A549 (cell line): ENCODE results near the gene P4HB.

Source experiments
- CBX2 ChIP-seq: fragments of 200-600 bp; sonication (generic); IDR thresholded peaks from 2 replicates; pipeline ENCODE4 v1.6.1; 2016; ENCODE audit warnings: low read depth, mild to moderate bottlenecking, borderline replicate concordance
- EP300 ChIP-seq, 2 experiments: fragments of >200 bp; sonication (Bioruptor Twin); formaldehyde crosslinking; IDR thresholded peaks; 2 replicates in 1 of 2; 3 replicates in 1 of 2; pipeline ENCODE4 v1.6.1; 2016 to 2017
- HOXA7 ChIP-seq: fragments of 250-450 bp; sonication (Bioruptor Pico); IDR thresholded peaks from 2 replicates; pipeline ENCODE4 v1.5.0; 2020; ENCODE audit warnings: mild to moderate bottlenecking, moderate library complexity
- POLR2A ChIP-seq: IDR thresholded peaks from 2 replicates; pipeline ENCODE4 v1.6.1; 2012; ENCODE audit warnings: mild to moderate bottlenecking, low read length
- SREBF2 ChIP-seq: fragments of 450-650 bp; IDR thresholded peaks from 2 replicates; pipeline ENCODE4 v1.6.1; 2014; ENCODE audit warnings: mild to moderate bottlenecking, moderate library complexity
- TP53 ChIP-seq: fragments of 250-450 bp; sonication (Bioruptor Pico); IDR thresholded peaks from 2 replicates; pipeline ENCODE4 v1.5.0; 2021; ENCODE audit warnings: mild to moderate bottlenecking, moderate library complexity
- TF ChIP-seq, protein P1 (sequence below): fragments of >200 bp; sonication (Bioruptor Twin); formaldehyde crosslinking; IDR thresholded peaks from 3 replicates; pipeline ENCODE4 v1.5.1; 2016
- TF ChIP-seq, protein P2 (sequence below): fragments of >200 bp; sonication (Bioruptor Twin); formaldehyde crosslinking; IDR thresholded peaks from 3 replicates; pipeline ENCODE4 v1.6.1; 2016
- TF ChIP-seq, protein P3 (sequence below): IDR thresholded peaks from 2 replicates; pipeline ENCODE4 v1.6.1; 2012
- TF ChIP-seq, protein P4 (sequence below): fragments of 450-650 bp; IDR thresholded peaks from 2 replicates; pipeline ENCODE4 v1.6.1; 2014; ENCODE audit warnings: antibody characterized with exemption

DNA sequence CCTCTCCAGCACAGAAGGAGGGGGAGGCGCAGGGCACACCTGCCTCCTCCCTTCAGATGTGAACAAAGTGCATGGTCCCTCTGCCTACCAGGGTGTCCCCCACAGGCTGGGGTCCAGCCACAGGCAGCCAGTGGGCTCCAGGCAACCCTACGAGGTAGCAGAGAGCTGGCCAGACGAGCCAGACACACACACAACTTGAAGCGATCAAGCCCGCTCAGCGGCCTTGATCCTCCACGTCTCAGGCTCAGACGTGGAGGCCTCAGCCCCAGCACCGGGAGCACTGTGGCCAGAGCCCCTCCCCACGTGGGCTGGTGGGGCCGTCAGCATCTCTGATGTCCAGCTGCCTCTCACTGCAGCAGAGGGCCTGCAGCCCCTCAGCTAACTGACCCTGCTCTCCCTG lies 35.7 kb downstream of the P4HB start:
- TF ChIP-seq, protein P1, sequence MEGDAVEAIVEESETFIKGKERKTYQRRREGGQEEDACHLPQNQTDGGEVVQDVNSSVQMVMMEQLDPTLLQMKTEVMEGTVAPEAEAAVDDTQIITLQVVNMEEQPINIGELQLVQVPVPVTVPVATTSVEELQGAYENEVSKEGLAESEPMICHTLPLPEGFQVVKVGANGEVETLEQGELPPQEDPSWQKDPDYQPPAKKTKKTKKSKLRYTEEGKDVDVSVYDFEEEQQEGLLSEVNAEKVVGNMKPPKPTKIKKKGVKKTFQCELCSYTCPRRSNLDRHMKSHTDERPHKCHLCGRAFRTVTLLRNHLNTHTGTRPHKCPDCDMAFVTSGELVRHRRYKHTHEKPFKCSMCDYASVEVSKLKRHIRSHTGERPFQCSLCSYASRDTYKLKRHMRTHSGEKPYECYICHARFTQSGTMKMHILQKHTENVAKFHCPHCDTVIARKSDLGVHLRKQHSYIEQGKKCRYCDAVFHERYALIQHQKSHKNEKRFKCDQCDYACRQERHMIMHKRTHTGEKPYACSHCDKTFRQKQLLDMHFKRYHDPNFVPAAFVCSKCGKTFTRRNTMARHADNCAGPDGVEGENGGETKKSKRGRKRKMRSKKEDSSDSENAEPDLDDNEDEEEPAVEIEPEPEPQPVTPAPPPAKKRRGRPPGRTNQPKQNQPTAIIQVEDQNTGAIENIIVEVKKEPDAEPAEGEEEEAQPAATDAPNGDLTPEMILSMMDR, result no peak
- no peak for TF ChIP-seq EP300 (IDR thresholded peaks at IDR 0.05)
- TF ChIP-seq, protein P2, sequence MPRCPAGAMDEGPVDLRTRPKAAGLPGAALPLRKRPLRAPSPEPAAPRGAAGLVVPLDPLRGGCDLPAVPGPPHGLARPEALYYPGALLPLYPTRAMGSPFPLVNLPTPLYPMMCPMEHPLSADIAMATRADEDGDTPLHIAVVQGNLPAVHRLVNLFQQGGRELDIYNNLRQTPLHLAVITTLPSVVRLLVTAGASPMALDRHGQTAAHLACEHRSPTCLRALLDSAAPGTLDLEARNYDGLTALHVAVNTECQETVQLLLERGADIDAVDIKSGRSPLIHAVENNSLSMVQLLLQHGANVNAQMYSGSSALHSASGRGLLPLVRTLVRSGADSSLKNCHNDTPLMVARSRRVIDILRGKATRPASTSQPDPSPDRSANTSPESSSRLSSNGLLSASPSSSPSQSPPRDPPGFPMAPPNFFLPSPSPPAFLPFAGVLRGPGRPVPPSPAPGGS, result no peak
- TF ChIP-seq POLR2A, result no peak
- TF ChIP-seq TP53 (CRISPR knock-in tag), result no peak
- no peak for TF ChIP-seq SREBF2
- TF ChIP-seq, protein P3, sequence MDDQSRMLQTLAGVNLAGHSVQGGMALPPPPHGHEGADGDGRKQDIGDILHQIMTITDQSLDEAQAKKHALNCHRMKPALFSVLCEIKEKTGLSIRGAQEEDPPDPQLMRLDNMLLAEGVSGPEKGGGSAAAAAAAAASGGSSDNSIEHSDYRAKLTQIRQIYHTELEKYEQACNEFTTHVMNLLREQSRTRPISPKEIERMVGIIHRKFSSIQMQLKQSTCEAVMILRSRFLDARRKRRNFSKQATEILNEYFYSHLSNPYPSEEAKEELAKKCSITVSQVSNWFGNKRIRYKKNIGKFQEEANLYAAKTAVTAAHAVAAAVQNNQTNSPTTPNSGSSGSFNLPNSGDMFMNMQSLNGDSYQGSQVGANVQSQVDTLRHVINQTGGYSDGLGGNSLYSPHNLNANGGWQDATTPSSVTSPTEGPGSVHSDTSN, result no peak
- TF ChIP-seq HOXA7 (CRISPR knock-in tag), result no peak
- no peak for TF ChIP-seq CBX2
- TF ChIP-seq, protein P4, sequence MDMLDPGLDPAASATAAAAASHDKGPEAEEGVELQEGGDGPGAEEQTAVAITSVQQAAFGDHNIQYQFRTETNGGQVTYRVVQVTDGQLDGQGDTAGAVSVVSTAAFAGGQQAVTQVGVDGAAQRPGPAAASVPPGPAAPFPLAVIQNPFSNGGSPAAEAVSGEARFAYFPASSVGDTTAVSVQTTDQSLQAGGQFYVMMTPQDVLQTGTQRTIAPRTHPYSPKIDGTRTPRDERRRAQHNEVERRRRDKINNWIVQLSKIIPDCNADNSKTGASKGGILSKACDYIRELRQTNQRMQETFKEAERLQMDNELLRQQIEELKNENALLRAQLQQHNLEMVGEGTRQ, result no peak
